HepG2 (cell line): ENCODE results near the gene CTNNA3.

Experiments used
- CTCF ChIP-seq: sonication (generic); formaldehyde crosslinking; IDR thresholded peaks from 2 replicates; pipeline ENCODE4 v1.5.0; 2020; ENCODE audit warnings: mild to moderate bottlenecking, missing genetic modification reagents, moderate library complexity
- E2F5 ChIP-seq: sonication (generic); formaldehyde crosslinking; conservative IDR thresholded peaks from 2 replicates; pipeline ENCODE4 v1.4.0; 2020; ENCODE audit warnings: missing genetic modification reagents
- HDAC6 ChIP-seq: fragments of 200-600 bp; sonication (generic); IDR thresholded peaks from 2 replicates; pipeline ENCODE4 v1.7.0; 2017; ENCODE audit warnings: mild to moderate bottlenecking, antibody characterized with exemption, low read length, low read depth
- HHEX ChIP-seq: IDR thresholded peaks from 2 replicates; pipeline ENCODE4 v1.6.1; 2016; ENCODE audit warnings: control low read depth
- POLR2AphosphoS5 ChIP-seq: IDR thresholded peaks from 2 replicates; pipeline ENCODE4 v1.6.1; 2012; ENCODE audit warnings: low read depth, low read length
- RNF2 ChIP-seq: fragments of 450-650 bp; conservative IDR thresholded peaks from 2 replicates; pipeline ENCODE4 v1.6.1; 2016; ENCODE audit warnings: low read depth
- USF2 ChIP-seq, 2 experiments: sonication (generic) in 1 of 2; formaldehyde crosslinking in 1 of 2; IDR thresholded peaks; 2 replicates each; pipeline versions ENCODE4 v1.5.1 to v1.6.1; 2011 to 2020; ENCODE audit warnings: borderline replicate concordance in 1 of 2, low read depth in 1 of 2, low read length in 1 of 2, mild to moderate bottlenecking in 1 of 2, missing genetic modification reagents in 1 of 2, moderate library complexity in 1 of 2
- ZBTB33 ChIP-seq: sonication (generic); formaldehyde crosslinking; IDR thresholded peaks from 2 replicates; pipeline ENCODE4 v1.4.0; 2020; ENCODE audit warnings: missing genetic modification reagents
- ZNF256 ChIP-seq: sonication (generic); formaldehyde crosslinking; conservative IDR thresholded peaks from 2 replicates; pipeline ENCODE4 v1.4.0; 2020; ENCODE audit warnings: missing genetic modification reagents
- ZNF468 ChIP-seq: sonication (generic); formaldehyde crosslinking; IDR thresholded peaks from 2 replicates; pipeline ENCODE4 v1.8.0; 2022; ENCODE audit warnings: mild to moderate bottlenecking, moderate library complexity, missing genetic modification reagents
- ZNF670 ChIP-seq: sonication (generic); formaldehyde crosslinking; IDR thresholded peaks from 2 replicates; pipeline ENCODE4 v1.8.0; 2022; ENCODE audit warnings: mild to moderate bottlenecking, missing genetic modification reagents, borderline replicate concordance
- ZNF781 ChIP-seq: sonication (generic); formaldehyde crosslinking; IDR thresholded peaks from 2 replicates; pipeline ENCODE4 v1.5.1; 2020; ENCODE audit warnings: borderline replicate concordance, mild to moderate bottlenecking, missing genetic modification reagents; ENCODE audit errors: not compliant biosample characterization
- ZNF878 ChIP-seq: sonication (generic); formaldehyde crosslinking; IDR thresholded peaks from 2 replicates; pipeline ENCODE4 v1.8.1; 2023; ENCODE audit warnings: mild to moderate bottlenecking, missing genetic modification reagents, moderate library complexity
- ZSCAN29 ChIP-seq: sonication (generic); formaldehyde crosslinking; conservative IDR thresholded peaks from 2 replicates; pipeline ENCODE4 v1.4.0; 2020; ENCODE audit warnings: mild to moderate bottlenecking, missing genetic modification reagents

GRCh38 chr10:67036808-67037207 is 659.2 kb downstream of the CTNNA3 start:
- TF ChIP-seq ZSCAN29 (CRISPR knock-in tag), result no peak
- no peak for TF ChIP-seq HHEX (CRISPR knock-in tag)
- no peak for TF ChIP-seq CTCF (CRISPR knock-in tag)
- no peak for TF ChIP-seq ZBTB33 (CRISPR knock-in tag)
- no peak for TF ChIP-seq ZNF781 (CRISPR knock-in tag)
- TF ChIP-seq ZNF878 (CRISPR knock-in tag), result no peak
- TF ChIP-seq ZNF256, result no peak
- no peak for TF ChIP-seq E2F5 (CRISPR knock-in tag)
- TF ChIP-seq ZNF670 (CRISPR knock-in tag), result no peak
- no peak for TF ChIP-seq ZNF468 (CRISPR knock-in tag)
- TF ChIP-seq POLR2AphosphoS5, result no peak
- no peak for TF ChIP-seq RNF2
- no peak for TF ChIP-seq USF2 (IDR thresholded peaks at IDR 0.05; ENCODE audit: low read depth, low read length)
- no peak for TF ChIP-seq USF2 (CRISPR knock-in tag; IDR thresholded peaks at IDR 0.05; ENCODE audit: borderline replicate concordance)
- no peak for TF ChIP-seq HDAC6
